Neuron (in vitro differentiated cells): ENCODE measurements around the gene UBQLN4.

Source experiments
- H2AFZ ChIP-seq: one replicate; pipeline ENCODE4 v1.6.1; 2013; ENCODE audit warnings: low read depth, mild to moderate bottlenecking, inconsistent platforms, low read length, moderate library complexity
- H3K27me3 ChIP-seq: one replicate; pipeline ENCODE4 v1.6.1; 2013; ENCODE audit warnings: low read length; ENCODE audit not compliant: insufficient read depth
- H3K36me3 ChIP-seq: one replicate; pipeline ENCODE4 v1.6.1; 2013; ENCODE audit warnings: low read length; ENCODE audit not compliant: insufficient read depth
- H3K4me1 ChIP-seq: one replicate; pipeline ENCODE4 v1.6.1; 2013; ENCODE audit warnings: low read length; ENCODE audit not compliant: insufficient read depth
- H3K4me3 ChIP-seq: 2 replicates; pipeline ENCODE4 v1.5.1; 2013; ENCODE audit warnings: mild to moderate bottlenecking, low read length, moderate library complexity
- H3K9me3 ChIP-seq: one replicate; pipeline ENCODE4 v1.6.1; 2013; ENCODE audit warnings: low read length

Gene UBQLN4

DNA sequence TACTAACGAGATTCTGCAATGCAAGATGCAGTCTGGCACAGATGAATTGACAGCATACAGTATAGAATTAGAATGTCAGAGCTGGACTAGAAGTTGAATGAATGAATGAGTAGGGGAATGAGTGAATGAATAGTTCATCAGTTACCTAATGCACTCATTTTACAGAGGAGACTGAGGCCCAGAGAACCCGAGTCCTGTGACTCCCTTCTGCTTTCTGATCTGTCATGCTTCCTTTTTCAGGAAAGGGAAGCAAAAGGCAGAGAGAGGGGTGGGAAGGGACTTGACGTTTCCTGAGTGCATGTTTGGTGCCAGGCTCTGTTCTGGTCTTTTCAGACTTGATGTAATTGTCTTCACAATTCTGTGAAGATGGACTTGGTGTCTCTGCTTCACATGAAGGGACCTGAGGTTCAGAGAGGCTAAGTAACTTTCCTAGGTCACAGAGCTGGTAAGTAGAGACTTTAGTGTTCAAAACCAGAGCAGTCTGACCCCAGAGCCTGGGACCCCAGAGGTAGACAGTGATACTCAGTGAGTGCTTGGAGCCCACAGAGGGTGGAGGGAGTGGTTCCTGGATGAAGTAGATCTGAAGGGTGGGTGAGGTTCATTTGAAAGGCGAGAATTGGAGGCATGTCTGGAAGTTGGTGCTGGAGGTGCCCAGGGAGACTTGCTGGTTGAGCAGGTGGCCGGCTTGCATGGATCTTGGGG, 36.7 kb upstream of the UBQLN4 start:
- Histone ChIP-seq H3K4me3 (no peak overlapping the region), H3K27me3 (no peaks in the 10 kb centered on the region), H3K4me1 (peaks cover 27% of the 10 kb centered on the region), H3K9me3 (no peaks in the 10 kb centered on the region), H2AFZ (no peak overlapping the region), H3K36me3 (peaks cover 34% of the 10 kb centered on the region)

DNA sequence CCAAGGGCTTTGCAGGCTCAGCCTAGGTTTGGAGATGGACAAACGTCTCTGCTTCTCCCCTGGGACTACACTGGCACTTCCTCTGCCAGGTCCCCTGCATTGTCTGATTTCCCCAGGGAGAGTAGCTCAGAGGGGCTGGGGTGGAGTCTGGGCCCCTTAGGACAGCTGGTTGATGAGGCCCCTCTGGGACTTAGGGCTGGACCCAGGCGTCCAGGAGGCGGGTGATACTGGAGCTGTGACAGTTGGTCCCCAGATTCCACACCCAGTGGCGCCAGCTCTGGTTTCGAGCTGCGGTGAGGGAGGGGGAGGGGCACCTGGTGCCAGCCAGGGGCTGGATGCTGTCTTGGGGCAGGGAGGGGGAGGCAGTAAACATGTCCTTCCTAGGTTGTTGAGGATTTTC, 36.1 kb upstream of the UBQLN4 start:
- H3K9me3 ChIP-seq = no peaks in the 10 kb centered on the region
- H3K4me3 ChIP-seq = no peak overlapping the region
- no peak overlapping the region for H2AFZ ChIP-seq
- peaks cover 32% of the 10 kb centered on the region for H3K4me1 ChIP-seq
- peaks cover 37% of the 10 kb centered on the region for H3K36me3 ChIP-seq
- no peaks in the 10 kb centered on the region for H3K27me3 ChIP-seq

DNA sequence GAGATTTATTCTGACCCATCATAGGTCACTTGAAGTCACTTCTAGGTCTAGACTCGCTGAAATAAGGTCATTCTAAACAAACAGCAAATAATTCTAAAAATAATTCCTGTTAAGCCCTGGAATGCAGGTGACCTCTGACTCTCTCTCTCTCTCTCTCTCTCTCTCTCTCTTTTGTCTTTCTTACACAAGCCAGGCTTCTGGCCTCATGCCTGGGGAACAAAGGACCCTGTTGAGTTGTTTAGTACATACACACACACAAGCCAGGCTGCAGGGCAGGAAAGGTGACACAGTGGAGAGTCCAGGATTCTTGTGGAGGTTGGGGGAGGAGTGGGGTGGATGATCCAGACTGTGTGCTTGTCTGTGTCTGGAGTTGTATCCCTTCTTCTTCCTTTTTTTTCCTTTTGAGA, 32.7 kb upstream of the UBQLN4 start:
- Histone ChIP-seq H3K36me3 (peaks cover 14% of the 10 kb centered on the region), H3K4me3 (no peak overlapping the region), H3K4me1 (peaks cover 42% of the 10 kb centered on the region), H3K9me3 (no peaks in the 10 kb centered on the region), H2AFZ (no peak overlapping the region), H3K27me3 (no peaks in the 10 kb centered on the region)

DNA sequence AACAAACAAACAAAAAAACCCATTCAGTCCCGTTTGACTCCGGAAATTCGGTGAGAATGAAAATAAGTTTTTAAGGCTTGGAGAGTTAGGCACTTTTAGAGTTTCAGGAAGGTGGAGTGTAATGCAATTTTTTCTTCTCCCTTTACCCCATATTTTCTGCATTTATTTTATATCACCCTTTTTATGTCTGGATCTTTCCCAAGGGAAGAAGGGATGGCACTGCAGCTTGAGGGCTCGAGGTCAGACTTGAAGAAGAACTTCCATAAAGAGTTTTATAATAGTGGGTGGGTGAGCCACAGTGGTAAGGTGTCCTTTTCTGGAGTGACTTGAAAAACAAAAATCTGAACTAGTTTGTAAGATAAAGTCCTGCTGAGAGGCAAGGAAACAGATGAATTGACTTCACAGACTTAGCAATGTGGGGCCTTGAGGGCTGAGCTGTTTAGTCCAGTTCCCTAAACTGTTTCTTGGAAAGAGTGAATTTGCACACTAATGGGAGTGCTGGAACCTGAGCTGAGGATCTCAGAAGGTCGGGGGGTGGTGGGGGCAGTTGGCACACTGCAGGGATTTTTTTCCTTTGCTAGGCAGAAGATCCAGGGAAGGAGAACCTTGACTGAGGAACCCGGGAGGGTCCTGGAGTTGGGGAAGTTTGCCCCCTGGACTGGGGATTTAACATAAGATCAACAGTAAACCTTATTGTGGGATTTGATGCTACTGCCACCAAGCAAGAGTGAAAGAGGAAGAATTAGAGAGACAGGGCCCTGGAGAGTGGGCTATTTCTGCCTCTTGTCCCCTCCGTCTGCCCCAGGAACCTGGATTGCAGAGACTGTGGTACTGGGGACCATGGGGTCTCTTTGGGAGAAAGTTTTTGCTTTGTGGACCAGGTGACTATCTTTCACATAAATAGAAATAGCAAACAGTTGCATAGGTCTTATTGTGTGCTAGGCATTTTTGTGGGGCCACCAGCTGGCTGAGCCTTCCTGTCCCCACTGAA, 30.5 kb upstream of the UBQLN4 start:
- Histone ChIP-seq H3K4me3 (peak overlapping the region; percentile 98), H3K36me3 (peaks cover 11% of the 10 kb centered on the region), H3K9me3 (no peaks in the 10 kb centered on the region), H3K27me3 (no peaks in the 10 kb centered on the region), H3K4me1 (peaks cover 42% of the 10 kb centered on the region), H2AFZ (no peak overlapping the region)

DNA sequence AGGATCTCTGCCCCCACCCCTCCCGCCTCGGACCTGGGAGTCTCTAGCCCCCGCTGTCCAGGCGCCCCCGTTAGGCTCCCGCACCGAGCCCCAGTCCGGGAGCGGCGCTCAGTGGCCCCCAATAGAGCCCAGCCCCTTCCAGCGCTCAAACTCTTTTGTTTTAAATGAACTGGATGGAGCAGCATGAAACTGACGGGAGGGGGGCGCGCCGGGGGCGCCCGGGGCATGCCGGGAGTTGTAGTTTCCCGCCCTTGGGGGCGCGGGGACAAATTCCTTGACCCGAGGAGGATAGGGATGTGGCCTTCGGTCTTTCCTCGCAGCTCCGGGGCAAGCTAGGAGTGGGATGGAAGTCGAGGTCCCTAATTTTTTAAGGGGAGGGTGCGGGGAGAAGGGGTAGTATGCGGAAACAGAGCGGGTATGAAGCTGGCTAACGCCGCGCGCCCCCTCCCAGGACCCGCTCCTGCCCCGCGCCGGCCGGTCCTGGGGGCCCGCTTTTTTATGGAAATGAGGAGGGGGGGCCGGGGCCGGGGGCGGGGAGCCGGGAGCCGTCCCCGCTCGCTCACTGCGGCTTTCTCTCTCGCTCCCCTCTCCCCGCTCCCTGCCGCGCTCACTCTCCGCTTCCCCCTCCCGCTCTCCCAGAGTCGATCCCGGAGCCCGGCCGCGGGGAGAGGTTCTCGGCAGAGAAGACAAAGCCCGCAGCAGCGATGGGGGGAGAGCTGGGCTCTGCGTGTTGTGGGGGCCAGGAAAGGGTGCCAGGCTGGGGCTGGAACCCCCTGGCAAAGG, 28.9 kb upstream of the UBQLN4 start, which contains the start of gene MEX3A:
Gene MEX3A, minus strand, starts transcription at position 157 of the 783 bp plus-strand sequence. CDS start 467 bp downstream, outside the sequence.
- Histone ChIP-seq H3K4me3 (peak within 1 kb of the TSS; percentile 98), H2AFZ (no peak within 1 kb of the TSS), H3K36me3 (peaks cover 24% of the 10 kb centered on the region), H3K27me3 (no peaks in the 10 kb centered on the region), H3K9me3 (no peaks in the 10 kb centered on the region), H3K4me1 (peaks cover 55% of the 10 kb centered on the region)

DNA sequence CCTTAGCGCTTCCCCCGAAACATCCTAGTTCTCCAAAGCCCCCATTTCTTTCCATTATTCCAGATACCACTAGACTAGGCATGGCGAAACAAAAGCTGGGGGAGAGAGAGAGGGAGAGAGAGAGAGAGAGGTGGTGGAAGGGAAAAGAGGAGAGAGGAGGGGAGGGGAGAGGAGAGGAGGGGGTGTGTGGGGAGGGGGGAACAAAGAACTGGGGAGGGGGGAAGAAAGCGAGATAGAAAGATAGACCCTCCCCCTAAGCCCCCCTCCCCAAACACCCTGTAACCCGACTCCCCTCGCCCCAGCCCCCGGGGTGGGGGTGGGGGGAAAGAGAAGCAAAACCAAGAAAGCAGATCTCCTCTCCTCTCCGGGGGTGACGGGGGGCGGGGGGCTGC, 28.3 kb upstream of the UBQLN4 start:
- H3K9me3 ChIP-seq = no peaks in the 10 kb centered on the region
- H3K36me3 ChIP-seq = peaks cover 30% of the 10 kb centered on the region
- peak overlapping the region; percentile 98 for H3K4me3 ChIP-seq
- no peaks in the 10 kb centered on the region for H3K27me3 ChIP-seq
- peaks cover 57% of the 10 kb centered on the region for H3K4me1 ChIP-seq
- H2AFZ ChIP-seq = no peak overlapping the region

DNA sequence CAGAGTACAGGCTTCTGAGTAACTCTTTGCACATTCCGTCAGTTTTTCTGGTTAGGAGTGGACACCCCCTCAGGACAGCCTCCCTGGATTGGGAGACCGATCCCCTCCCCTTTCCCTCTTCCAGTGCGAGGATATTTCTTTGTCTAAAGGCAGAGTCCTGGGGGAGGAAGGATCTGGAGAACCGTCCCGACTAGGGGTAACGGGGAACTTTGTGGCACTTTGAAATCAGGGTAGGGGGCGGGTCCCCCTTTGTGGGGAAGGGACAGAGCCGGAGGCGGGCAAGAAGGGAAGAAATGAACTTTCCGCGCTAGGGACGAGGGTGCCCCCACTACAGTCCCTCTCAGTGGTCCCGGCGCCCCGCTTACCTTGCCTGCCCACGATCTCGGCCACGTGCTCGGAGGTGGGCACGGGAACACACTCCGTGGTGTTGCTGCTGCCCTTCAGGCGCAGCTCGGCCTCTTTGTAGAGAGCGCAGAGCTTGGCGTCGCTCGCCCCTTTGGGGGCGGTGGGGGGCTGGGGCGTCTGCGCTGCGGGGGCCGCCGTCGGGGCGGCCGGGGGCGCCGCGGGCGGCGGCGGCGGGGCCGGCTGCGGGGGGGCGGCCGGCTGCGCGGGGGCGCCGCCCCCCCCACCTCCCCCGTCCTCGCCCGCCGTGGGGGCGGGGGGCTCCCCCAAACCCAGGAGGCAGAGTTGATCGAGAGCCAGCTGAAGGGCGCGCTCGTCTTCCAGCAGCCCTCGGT, 27.8 kb upstream of the UBQLN4 start:
- H3K36me3 ChIP-seq = peaks cover 35% of the 10 kb centered on the region
- H3K4me3 ChIP-seq = peak overlapping the region; percentile 98
- H3K9me3 ChIP-seq = no peaks in the 10 kb centered on the region
- no peaks in the 10 kb centered on the region for H3K27me3 ChIP-seq
- H2AFZ ChIP-seq = no peak overlapping the region
- peaks cover 56% of the 10 kb centered on the region for H3K4me1 ChIP-seq

DNA sequence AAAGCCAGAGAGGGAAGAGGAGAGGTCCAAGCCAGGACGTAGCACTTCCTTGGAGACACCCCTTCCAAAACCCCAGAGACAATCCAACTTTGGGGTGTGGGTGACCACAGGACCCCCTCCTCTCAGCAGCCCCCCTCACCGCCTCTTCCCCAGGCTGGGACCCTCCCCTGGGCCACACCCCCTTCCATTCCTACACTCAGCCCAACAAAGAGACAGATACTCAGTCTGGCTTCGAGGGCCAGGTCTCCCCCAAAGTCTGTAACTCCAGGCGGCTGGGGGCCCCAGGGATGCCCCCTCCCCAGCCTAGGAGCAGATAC, 27.2 kb upstream of the UBQLN4 start:
- peaks cover 40% of the 10 kb centered on the region for H3K36me3 ChIP-seq
- H3K4me1 ChIP-seq = peaks cover 56% of the 10 kb centered on the region
- H3K9me3 ChIP-seq = no peaks in the 10 kb centered on the region
- no peaks in the 10 kb centered on the region for H3K27me3 ChIP-seq
- H3K4me3 ChIP-seq = peak overlapping the region; percentile 98
- H2AFZ ChIP-seq = no peak overlapping the region

DNA sequence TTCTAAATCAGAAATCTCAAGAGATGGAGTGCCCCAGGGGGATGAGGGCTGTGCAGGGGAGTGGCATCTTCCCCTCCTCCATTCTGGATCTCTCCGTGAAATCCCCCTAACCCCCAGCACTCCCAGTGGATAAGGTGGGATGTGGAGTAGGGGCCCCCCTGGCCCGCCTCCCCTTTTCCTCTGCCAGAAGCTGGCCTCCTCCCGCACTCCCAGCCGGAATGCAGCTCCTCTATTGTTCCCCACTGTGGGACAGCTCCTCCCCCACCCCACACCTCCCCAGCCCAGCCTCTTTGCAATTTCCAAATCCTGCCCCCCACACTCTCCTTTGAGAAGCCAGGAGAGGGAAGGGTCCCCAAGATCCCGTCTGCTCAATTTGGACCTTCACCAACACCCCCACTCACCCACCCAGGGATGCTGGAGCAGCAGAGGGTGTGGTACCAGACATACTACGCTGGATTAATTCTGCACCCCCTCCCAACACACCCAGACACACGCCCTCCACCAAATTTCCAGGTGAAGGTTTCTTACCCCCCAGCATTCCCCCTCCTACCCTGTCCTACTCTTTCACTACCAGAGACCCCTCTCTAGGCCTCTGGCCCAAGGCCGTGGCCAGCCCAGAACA, 26.8 kb upstream of the UBQLN4 start:
- Histone ChIP-seq H2AFZ (no peak overlapping the region), H3K4me3 (peak overlapping the region; percentile 98), H3K4me1 (peaks cover 57% of the 10 kb centered on the region), H3K36me3 (peaks cover 45% of the 10 kb centered on the region), H3K9me3 (no peaks in the 10 kb centered on the region), H3K27me3 (no peaks in the 10 kb centered on the region)

DNA sequence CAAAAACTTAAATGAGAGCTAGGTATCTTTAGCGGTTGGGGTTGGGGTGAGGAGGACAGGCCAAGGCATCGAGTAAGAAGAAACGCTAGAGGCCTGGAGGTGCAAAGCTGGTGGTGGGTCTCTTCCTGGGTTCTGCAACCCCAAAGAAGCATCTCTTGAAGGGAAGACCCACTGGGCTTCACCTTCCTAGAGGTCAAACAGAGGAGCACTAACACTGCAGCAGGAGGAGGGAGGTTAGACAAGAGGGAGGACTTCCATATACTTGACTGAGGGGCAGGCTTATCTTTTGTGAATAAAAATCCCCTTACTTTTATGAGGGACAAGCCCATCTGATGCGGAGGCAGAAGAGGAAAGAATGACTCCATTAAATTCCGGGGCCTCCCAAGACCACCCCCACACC, 26.2 kb upstream of the UBQLN4 start:
- Histone ChIP-seq H3K4me1 (peaks cover 57% of the 10 kb centered on the region), H3K36me3 (peaks cover 48% of the 10 kb centered on the region), H3K27me3 (no peaks in the 10 kb centered on the region), H3K9me3 (no peaks in the 10 kb centered on the region), H2AFZ (no peak overlapping the region), H3K4me3 (peak overlapping the region; percentile 98)

DNA sequence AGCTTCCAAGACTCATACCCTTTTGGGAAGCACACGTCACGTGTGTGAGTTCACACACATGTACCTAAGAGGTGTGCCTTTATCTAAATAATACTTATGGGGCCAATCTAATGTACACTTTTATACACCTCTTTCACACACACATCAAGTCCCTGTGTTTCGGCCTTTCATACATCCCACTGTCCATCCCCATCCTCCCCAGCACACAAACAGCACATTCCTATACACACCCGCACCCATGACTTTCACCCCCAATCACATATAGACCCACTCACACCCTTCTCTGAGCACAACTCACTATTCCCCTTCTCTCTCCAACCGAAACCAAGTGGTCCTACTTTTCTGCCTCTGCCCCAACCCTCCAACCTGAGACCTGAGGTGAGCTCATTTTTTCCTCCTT, 25.1 kb upstream of the UBQLN4 start:
- Histone ChIP-seq H3K4me1 (peaks cover 57% of the 10 kb centered on the region), H3K9me3 (no peaks in the 10 kb centered on the region), H2AFZ (no peak overlapping the region), H3K36me3 (peaks cover 53% of the 10 kb centered on the region), H3K4me3 (peak overlapping the region; percentile 43), H3K27me3 (no peaks in the 10 kb centered on the region)

DNA sequence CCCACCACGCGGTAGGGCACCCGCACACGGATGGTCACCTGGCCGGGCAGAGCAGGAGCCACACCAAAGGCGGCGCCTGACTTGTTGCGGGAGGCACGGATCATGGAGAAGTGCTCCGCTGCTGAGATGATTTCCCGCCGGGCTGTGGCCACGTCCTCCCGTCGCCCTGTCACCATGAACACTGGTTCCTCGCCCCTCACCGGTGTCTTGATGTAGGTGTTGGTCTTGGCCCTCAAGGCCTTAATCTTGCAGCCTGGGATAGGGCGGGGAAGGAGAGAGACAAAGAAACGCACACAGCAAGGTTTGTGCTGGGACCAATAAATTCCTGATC, 23.8 kb upstream of the UBQLN4 start:
- H3K4me3 ChIP-seq = no peak overlapping the region
- H3K27me3 ChIP-seq = no peaks in the 10 kb centered on the region
- H3K36me3 ChIP-seq = peaks cover 62% of the 10 kb centered on the region
- no peak overlapping the region for H2AFZ ChIP-seq
- H3K4me1 ChIP-seq = peaks cover 58% of the 10 kb centered on the region
- no peaks in the 10 kb centered on the region for H3K9me3 ChIP-seq
